GM10266 (cell line): ENCODE data around the gene ZNF592.

Experiments used
- DNase-seq: peaks from one replicate; pipeline ENCODE4 v3.0.0; 2012; ENCODE audit errors: extremely low spot score
- TF ChIP-seq, protein P1 (sequence below): IDR thresholded peaks from 2 replicates; pipeline ENCODE4 v1.5.1; 2012; ENCODE audit warnings: mild to moderate bottlenecking, low read depth; ENCODE audit not compliant: control insufficient read depth, insufficient read depth; ENCODE audit errors: missing control alignments

The ZNF592 gene

DNA sequence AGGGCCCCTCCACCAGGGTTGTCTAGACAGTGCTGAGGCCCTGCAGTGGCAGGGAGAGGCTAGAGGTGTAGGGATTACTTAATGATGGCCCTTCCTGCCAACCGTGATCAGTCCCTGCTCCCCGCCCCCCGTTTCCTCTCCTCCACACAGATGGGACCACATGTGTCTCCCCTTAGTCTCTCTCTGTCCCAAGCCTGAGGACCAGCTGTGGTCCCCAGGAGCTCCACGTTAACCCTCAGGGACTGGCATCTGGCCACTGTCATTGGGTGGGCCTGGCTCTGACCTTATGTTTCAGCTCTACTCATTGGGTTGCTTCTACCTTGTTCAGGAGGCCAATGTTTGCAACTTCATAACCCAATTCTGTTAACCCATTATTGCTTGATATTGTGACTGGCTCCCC is 62.8 kb downstream of the ZNF592 start:
- no peak for DNase-seq
- TF ChIP-seq, protein P1, sequence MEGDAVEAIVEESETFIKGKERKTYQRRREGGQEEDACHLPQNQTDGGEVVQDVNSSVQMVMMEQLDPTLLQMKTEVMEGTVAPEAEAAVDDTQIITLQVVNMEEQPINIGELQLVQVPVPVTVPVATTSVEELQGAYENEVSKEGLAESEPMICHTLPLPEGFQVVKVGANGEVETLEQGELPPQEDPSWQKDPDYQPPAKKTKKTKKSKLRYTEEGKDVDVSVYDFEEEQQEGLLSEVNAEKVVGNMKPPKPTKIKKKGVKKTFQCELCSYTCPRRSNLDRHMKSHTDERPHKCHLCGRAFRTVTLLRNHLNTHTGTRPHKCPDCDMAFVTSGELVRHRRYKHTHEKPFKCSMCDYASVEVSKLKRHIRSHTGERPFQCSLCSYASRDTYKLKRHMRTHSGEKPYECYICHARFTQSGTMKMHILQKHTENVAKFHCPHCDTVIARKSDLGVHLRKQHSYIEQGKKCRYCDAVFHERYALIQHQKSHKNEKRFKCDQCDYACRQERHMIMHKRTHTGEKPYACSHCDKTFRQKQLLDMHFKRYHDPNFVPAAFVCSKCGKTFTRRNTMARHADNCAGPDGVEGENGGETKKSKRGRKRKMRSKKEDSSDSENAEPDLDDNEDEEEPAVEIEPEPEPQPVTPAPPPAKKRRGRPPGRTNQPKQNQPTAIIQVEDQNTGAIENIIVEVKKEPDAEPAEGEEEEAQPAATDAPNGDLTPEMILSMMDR, result no peak

DNA sequence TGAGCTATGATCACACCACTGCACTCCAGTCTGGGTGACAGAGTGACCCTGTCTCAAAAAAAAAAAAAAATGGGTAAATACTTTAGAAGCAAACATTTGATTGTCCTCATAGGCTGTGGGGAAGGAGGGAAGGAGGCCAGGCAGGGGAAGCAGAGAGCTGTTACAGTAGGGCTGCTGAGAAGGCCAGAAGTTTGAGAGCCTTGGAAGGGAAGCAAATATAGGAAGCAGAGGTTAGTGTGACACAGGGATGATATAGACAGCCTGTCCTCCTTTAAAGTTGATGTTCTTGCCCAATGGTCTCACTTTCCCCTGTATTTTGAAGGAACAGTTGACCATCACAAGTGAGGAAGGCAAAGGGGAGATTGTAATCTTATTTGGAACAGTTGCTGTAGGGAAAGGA is 63.4 kb downstream of the ZNF592 start:
- no peak for DNase-seq
- TF ChIP-seq, protein P1, result no peak

DNA sequence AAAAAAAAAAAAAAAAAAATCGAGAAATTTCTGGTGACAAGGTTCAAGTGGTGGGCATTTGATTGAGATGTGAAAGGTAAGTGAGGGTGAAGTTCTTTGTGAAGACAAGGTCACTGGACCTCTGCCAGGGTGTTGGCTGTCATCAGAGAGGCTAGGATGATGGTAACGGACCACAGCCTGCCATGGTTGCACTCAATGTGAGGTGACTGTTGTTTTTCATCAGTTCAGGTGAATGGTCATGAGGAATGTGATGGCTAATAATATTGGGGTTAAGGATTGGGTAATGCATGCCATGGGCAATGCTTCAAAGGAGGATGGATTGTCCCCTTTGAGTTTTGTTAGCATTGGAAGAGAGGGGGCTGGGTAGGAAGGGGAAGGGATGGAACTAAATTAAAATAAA is 64.5 kb downstream of the ZNF592 start:
- TF ChIP-seq, protein P1, result no peak
- DNase-seq, result no peak

DNA sequence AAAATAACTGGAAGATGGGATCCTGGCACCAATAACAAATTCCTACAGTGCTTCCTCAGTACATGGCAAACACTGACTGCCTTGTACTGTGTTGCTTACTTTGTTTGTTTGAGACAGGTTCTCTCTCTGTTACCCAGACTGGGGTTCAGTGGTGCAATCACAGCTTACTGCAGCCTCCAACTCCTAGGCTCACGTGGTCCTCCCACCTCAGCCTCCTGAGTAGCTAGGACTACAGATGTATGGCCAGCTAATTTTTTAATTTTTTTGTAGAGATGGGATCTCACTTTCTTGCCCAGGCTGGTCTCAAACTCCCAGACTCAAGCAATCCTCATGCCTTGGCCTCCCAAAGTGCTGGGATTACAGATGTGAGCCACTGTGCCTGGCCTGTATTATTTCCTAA is 65.0 kb downstream of the ZNF592 start:
- TF ChIP-seq, protein P1, result no peak
- DNase-seq, result no peak

DNA sequence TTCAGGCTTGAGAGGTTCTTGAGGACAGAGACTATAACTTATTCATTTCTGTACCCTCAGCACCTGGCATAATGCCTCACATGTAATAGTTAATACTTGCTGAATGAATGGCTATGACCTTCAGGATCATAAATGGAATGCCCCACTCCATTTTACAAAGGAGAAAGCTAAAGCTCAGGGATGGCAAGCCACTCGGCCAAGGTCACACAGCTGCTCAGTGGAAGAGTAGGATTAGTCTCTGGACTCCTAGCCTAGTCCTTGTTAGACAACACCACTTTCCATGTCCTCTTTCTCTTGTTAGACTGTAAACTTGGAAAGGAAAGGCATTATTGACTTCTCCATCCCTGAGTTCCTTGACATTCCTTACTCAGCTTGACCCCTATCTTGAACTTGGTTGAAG is 65.5 kb downstream of the ZNF592 start:
- TF ChIP-seq, protein P1, result no peak
- no peak for DNase-seq

DNA sequence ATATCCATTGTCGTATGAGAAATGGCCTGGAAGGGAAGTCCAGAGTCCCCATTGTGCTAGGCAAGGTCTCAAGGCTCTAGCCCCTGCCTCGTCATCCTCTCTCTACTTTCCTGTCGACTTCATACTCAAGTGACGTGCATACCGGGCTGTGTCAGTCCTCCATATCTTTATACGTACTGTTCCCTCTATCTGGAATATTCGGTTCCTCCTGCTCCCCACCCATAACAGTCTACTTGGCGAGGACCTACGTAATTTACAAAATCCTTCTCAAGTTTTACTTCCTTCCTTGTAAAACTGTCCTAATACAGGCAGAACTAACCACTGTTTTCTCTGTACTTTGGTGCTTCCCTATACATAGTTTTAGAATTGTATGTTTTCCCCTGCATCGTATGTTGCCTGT is 66.5 kb downstream of the ZNF592 start:
- no peak for DNase-seq
- TF ChIP-seq, protein P1, result no peak

DNA sequence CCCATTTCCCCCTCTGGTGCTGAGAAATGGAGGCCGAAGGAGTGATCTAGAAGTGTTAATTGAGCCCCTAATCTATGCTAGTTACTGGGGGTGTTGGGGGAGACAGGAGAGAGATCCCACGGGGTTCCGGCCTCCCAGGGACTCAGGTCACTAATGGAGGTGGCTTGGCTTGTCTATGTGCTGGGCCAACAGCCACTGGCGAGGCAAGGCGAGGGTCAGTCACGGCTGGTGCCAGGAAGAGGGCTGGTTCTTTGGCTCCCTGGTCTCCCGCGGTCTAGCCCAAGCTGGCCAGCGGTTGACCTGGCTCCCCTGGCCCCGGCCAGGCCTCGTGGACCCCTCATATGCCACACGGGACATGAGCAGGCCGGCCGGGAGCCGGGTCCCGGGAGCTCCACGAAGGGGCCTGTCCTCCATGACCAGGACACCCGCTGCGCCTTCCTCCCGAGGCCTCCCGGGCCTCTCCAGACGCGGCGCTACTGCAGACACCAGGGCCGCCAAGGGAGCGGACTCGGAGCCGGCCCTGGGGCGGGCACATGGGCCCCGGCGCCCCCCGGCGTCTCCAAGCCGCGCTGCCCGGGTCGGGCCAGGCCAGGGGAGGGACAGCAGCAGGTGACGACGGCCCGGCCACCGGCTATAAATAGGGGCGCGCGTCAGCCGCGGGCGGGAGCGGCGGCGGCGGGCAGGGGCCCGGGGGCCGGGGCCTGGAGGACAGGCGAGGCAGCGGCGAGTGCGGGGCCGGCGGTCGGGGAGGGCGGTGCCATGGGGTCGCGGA is 68.5 kb downstream of the ZNF592 start, which contains the start of gene ALPK3:
TSS of gene ALPK3 (plus strand) at position 663 of the 772 bp plus-strand sequence. CDS start at position 760, 97 bp downstream.
- DNase-seq, result peak; percentile 42

More for the DNA sequence above, 68.5 kb downstream of the ZNF592 start, which contains the start of gene ALPK3:
- TF ChIP-seq, protein P1, result peak; percentile 12
